Occipital lobe (tissue), 3 donors: ENCODE data around the gene ZPBP2. TPM values are rescaled to one million over a fixed set of nuclear protein-coding genes. Genes with fewer than 3 reads are reported as not detected.

Experiments used
- DNase-seq: peaks from one replicate; lab custom pipeline; 2025; lab: John Stamatoyannopoulos, UW
- small RNA-seq: library from RNA; depleted of rRNA; stranded (forward); fragments of <200 nt; gene quantifications from one replicate; pipeline ENCODE3, GENCODE V24; 2014
- total RNA-seq: library from RNA; depleted of rRNA; stranded (reverse); fragments of >200 nt; gene quantifications from one replicate; pipeline ENCODE4 v1.2.3, GENCODE V29; 2014

The ZPBP2 gene
- total RNA-seq, 1 donor from 2014 or later = not detected

GRCh38 chr17:39908789-39909352 is 40.9 kb downstream of the ZPBP2 start:
- no peak for DNase-seq

GRCh38 chr17:39913989-39914388 is 46.0 kb downstream of the ZPBP2 start:
- DNase-seq = no peak

- no peak for DNase-seq
Observed at GRCh38 chr17:39915559-39915958, 47.6 kb downstream of the ZPBP2 start.

- DNase-seq = no peak
Observed at GRCh38 chr17:39916918-39917317, 48.9 kb downstream of the ZPBP2 start.

GRCh38 chr17:39919087-39919683 is 51.2 kb downstream of the ZPBP2 start:
- DNase-seq = no peak

GRCh38 chr17:39920218-39921210 is 52.5 kb downstream of the ZPBP2 start:
- DNase-seq = no peak

- DNase-seq = no peak
Observed at GRCh38 chr17:39921323-39921722, 53.3 kb downstream of the ZPBP2 start.

- DNase-seq = no peak
Observed at GRCh38 chr17:39922006-39922405, 54.0 kb downstream of the ZPBP2 start.

GRCh38 chr17:39923230-39923629 is 55.2 kb downstream of the ZPBP2 start:
- no peak for DNase-seq

- no peak for DNase-seq
Observed at GRCh38 chr17:39923836-39924690, 56.1 kb downstream of the ZPBP2 start.

GRCh38 chr17:39924691-39925055 is 56.7 kb downstream of the ZPBP2 start:
- DNase-seq = no peak

- no peak for DNase-seq
Observed at GRCh38 chr17:39925282-39926134, 57.5 kb downstream of the ZPBP2 start.

- no peak for DNase-seq
Observed at GRCh38 chr17:39926135-39926587, 58.2 kb downstream of the ZPBP2 start.

GRCh38 chr17:39926588-39927100 is 58.6 kb downstream of the ZPBP2 start:
- DNase-seq = no peak

Small RNAs within 50 kb of the gene (small RNA-seq; reads per million reads assigned to genes)
- gene AC090844.1 = not detected

Other genes starting within 250 kb of the ZPBP2 start
- 8.1 TPM for gene PPP1R1B, start 241.2 kb upstream of the ZPBP2 start, total RNA-seq
- 16.2 TPM for gene STARD3, start 231.1 kb upstream of the ZPBP2 start, total RNA-seq
- 0.47 TPM for gene TCAP, start 202.9 kb upstream of the ZPBP2 start, total RNA-seq
- 2.2 TPM for gene PNMT, start 199.7 kb upstream of the ZPBP2 start, total RNA-seq
- 8.9 TPM for gene PGAP3, start 180.1 kb upstream of the ZPBP2 start, total RNA-seq
- gene ERBB2, start 168.1 kb upstream of the ZPBP2 start, total RNA-seq = 10.1 TPM
- gene MIEN1, start 137.7 kb upstream of the ZPBP2 start, total RNA-seq = 10.1 TPM
- not detected for gene GRB7, start 130.3 kb upstream of the ZPBP2 start, total RNA-seq
- 0.16 TPM for gene IKZF3, start 3.9 kb upstream of the ZPBP2 start, total RNA-seq
- 7.6 TPM for gene GSDMB, start 50.4 kb downstream of the ZPBP2 start, total RNA-seq
- 51.2 TPM for gene ORMDL3, start 59.4 kb downstream of the ZPBP2 start, total RNA-seq
- not detected for gene LRRC3C, start 59.5 kb downstream of the ZPBP2 start, total RNA-seq
- not detected for gene GSDMA, start 94.8 kb downstream of the ZPBP2 start, total RNA-seq
- 69.1 TPM for gene PSMD3, start 112.6 kb downstream of the ZPBP2 start, total RNA-seq
- 0.16 TPM for gene CSF3, start 147.2 kb downstream of the ZPBP2 start, total RNA-seq
- 72.5 TPM for gene MED24, start 186.2 kb downstream of the ZPBP2 start, total RNA-seq
- gene THRA, start 194.8 kb downstream of the ZPBP2 start, total RNA-seq = 91.1 TPM
- gene NR1D1, start 232.4 kb downstream of the ZPBP2 start, total RNA-seq = 0.78 TPM